ENCODE results near the gene KLF13. TPM values are rescaled to one million over a fixed set of nuclear protein-coding genes. Genes with fewer than 3 reads are reported as not detected.

The KLF13 gene
- total and polyA plus RNA-seq, 2 donors (not counting 1 experiment from before 2014, with no cell fraction given), result 39.6 to 42.9 TPM

- Histone ChIP-seq H3K27me3 (ENCODE audit: control insufficient read depth, insufficient read depth, low read length) (no peaks in the 10 kb centered on the region), H3K4me2 (ENCODE audit: extremely low read depth, insufficient read depth, low read length) (no peak overlapping the region), H3K9me3 (ENCODE audit: control insufficient read depth, insufficient read depth, low read depth, low read length) (no peaks in the 10 kb centered on the region), H4K20me1 (ENCODE audit: control insufficient read depth, extremely low read depth, insufficient read depth, low read length) (no peaks in the 10 kb centered on the region), H3K36me3 (ENCODE audit: control insufficient read depth, insufficient read depth, low read length) (no peaks in the 10 kb centered on the region), H3K4me1 (ENCODE audit: control insufficient read depth, extremely low read depth, insufficient read depth, low read length) (no peaks in the 10 kb centered on the region), H2AFZ (ENCODE audit: low read length) (no peak overlapping the region), H3K79me2 (ENCODE audit: control insufficient read depth, insufficient read depth, low read length) (no peaks in the 10 kb centered on the region), H3K4me3 (replicated peaks in 1 of 4; ENCODE audit: control extremely low read depth in 1 of 4, insufficient read depth in 1 of 4, low read depth in 3 of 4, low read length in 4 of 4) (no peak overlapping the region), H3K9ac (ENCODE audit: insufficient read depth, low read length) (no peak overlapping the region), H3K27ac (ENCODE audit: insufficient read depth, low read length) (no peak overlapping the region)
- DNase-seq (ENCODE audit: low read depth in 2 of 2), result peak in 1 of 2 donors; percentile 53
- TF ChIP-seq EZH2 (IDR thresholded peaks at IDR 0.05; ENCODE audit: low read length, missing control alignments), result no peak
- no peak for TF ChIP-seq CTCF (conservative IDR thresholded peaks at IDR 0.05 in 1 of 2, IDR thresholded peaks at IDR 0.05 in 1 of 2; ENCODE audit: low read depth in 1 of 2, low read length in 2 of 2)
Measured at GRCh38 chr15:31427411-31427810, 100.8 kb downstream of the KLF13 start.

Other genes starting within 250 kb of the KLF13 start
- not detected in 2 replicates for gene TRPM1, start 225.1 kb upstream of the KLF13 start, total RNA-seq
- gene TRPM1, start 225.1 kb upstream of the KLF13 start, polyA plus RNA-seq, result not detected in 2 replicates